A549 (cell line): ENCODE measurements around the gene RAB11FIP5.

Experiments
- EP300 ChIP-seq, 2 experiments: fragments of >200 bp; sonication (Bioruptor Twin); formaldehyde crosslinking; IDR thresholded peaks; 2 replicates in 1 of 2; 3 replicates in 1 of 2; pipeline ENCODE4 v1.6.1; 2016 to 2017
- ESRRA ChIP-seq: fragments of 150-350 bp; IDR thresholded peaks from 2 replicates; pipeline ENCODE4 v1.6.1; 2014; ENCODE audit warnings: mild to moderate bottlenecking, low read length, borderline replicate concordance
- JUNB ChIP-seq: fragments of >200 bp; sonication (Bioruptor Twin); formaldehyde crosslinking; IDR thresholded peaks from 2 replicates; pipeline ENCODE4 v1.6.1; 2016
- MAZ ChIP-seq: fragments of 150-350 bp; IDR thresholded peaks from 2 replicates; pipeline ENCODE4 v1.6.1; 2014; ENCODE audit warnings: antibody characterized with exemption, low read depth, low read length, borderline replicate concordance
- MYC ChIP-seq: IDR thresholded peaks from 2 replicates; pipeline ENCODE4 v1.6.1; 2012; ENCODE audit warnings: mild to moderate bottlenecking, inconsistent platforms, low read length, improper control_type of control experiment, borderline replicate concordance
- POLR2A ChIP-seq: IDR thresholded peaks from 2 replicates; pipeline ENCODE4 v1.6.1; 2012; ENCODE audit warnings: mild to moderate bottlenecking, low read length
- RCOR1 ChIP-seq: fragments of 150-350 bp; IDR thresholded peaks from 2 replicates; pipeline ENCODE4 v1.6.1; 2014; ENCODE audit warnings: antibody characterized with exemption, low read length, low read depth
- TF ChIP-seq, protein P1 (sequence below): fragments of >200 bp; sonication (Bioruptor Twin); formaldehyde crosslinking; IDR thresholded peaks from 3 replicates; pipeline ENCODE4 v1.5.1; 2016

DNA sequence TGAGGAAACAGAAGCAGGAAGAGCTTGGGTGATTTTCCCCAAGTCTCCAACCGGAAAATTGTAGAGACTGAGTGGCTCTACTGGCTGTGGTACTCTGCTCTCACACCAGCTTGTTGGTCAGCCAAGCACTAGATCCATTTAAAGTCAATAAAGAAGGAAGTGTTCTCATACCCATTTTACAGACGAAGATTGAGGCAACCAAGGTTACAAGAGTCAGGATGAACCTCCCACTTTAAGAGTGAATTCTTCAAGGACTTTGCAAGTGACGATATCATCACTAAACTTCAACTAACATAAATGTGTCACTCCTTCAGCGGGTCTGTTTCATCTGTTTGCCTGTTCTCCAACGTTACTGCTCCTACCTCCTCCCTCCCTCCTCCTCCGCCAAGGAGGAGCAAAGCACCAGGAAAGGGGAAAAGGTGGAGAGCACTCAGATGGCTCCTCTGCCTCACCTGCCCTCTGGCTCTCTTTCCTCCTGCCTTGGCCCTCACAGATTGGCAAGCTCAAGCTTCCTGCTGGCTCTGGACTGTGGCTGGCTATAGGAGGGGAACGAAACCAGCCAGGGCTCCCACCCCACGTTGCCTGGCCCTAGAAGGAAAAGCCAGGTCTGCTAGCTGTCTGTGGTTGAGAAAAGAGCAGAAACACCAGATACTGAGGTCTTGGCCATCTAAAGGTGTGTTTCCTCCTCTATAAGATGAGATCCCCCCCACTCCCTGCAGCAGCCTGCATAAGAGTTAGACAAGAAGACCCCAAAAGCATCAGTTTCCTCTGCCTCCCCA lies 3.6 kb upstream of the RAB11FIP5 start:
- TF ChIP-seq, protein P1, sequence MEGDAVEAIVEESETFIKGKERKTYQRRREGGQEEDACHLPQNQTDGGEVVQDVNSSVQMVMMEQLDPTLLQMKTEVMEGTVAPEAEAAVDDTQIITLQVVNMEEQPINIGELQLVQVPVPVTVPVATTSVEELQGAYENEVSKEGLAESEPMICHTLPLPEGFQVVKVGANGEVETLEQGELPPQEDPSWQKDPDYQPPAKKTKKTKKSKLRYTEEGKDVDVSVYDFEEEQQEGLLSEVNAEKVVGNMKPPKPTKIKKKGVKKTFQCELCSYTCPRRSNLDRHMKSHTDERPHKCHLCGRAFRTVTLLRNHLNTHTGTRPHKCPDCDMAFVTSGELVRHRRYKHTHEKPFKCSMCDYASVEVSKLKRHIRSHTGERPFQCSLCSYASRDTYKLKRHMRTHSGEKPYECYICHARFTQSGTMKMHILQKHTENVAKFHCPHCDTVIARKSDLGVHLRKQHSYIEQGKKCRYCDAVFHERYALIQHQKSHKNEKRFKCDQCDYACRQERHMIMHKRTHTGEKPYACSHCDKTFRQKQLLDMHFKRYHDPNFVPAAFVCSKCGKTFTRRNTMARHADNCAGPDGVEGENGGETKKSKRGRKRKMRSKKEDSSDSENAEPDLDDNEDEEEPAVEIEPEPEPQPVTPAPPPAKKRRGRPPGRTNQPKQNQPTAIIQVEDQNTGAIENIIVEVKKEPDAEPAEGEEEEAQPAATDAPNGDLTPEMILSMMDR: no peak
- TF ChIP-seq MYC: no peak
- TF ChIP-seq JUNB: no peak
- TF ChIP-seq POLR2A: no peak
- no peak for TF ChIP-seq RCOR1
- TF ChIP-seq EP300 (IDR thresholded peaks at IDR 0.05): no peak
- no peak for TF ChIP-seq MAZ
- no peak for TF ChIP-seq ESRRA
